CD4-positive, alpha-beta memory T cell (primary cell): Measurements from ENCODE around the gene FXR2. TPM values are rescaled to one million over a fixed set of nuclear protein-coding genes. Genes with fewer than 3 reads are reported as not detected.

ENCODE experiments used
- CTCF ChIA-PET: fragments of 350-600 bp; sonication (Branson Sonifier 250); formaldehyde crosslinking; loops from one replicate; lab custom pipeline; 2021; ENCODE audit warnings: inconsistent platforms; ENCODE audit not compliant: partially characterized antibody; lab: Charles Lee
- POLR2A ChIA-PET: fragments of 350-600 bp; sonication (Branson Sonifier 250); formaldehyde crosslinking; loops from one replicate; lab custom pipeline; 2021; ENCODE audit not compliant: partially characterized antibody; lab: Charles Lee
- DNase-seq, 5 donors: peaks; one replicate each; pipeline versions ENCODE4 v3.0.0 to v3.0.0-alpha.2; 2020 to 2022; ENCODE audit warnings: mixed read lengths in 1 of 5
- H3K27ac ChIP-seq: one replicate; pipeline ENCODE4 v1.7.0; 2013; ENCODE audit warnings: low read depth, low read length
- H3K27me3 ChIP-seq: 2 replicates; pipeline ENCODE4 v1.7.0; 2013; ENCODE audit warnings: mild to moderate bottlenecking, low read length, moderate library complexity; ENCODE audit not compliant: insufficient read depth
- H3K36me3 ChIP-seq: 2 replicates; pipeline ENCODE4 v1.7.0; 2013; ENCODE audit warnings: mild to moderate bottlenecking, low read length, moderate library complexity; ENCODE audit not compliant: insufficient read depth
- H3K4me1 ChIP-seq: 2 replicates; pipeline ENCODE4 v1.7.0; 2013; ENCODE audit warnings: mild to moderate bottlenecking, low read length, moderate library complexity; ENCODE audit not compliant: insufficient read depth
- H3K4me3 ChIP-seq, 2 donors: one replicate each; pipeline ENCODE4 v1.7.0; 2013; ENCODE audit warnings: low read length in 2 of 2, mild to moderate bottlenecking in 1 of 2
- H3K9me3 ChIP-seq, 2 donors: one replicate each; pipeline ENCODE4 v1.7.0; 2013; ENCODE audit warnings: low read length in 2 of 2, control low read depth in 1 of 2; ENCODE audit not compliant: control insufficient read depth in 1 of 2
- H3K27ac Mint-ChIP-seq, 7 donors: one replicate each; pipeline ENCODE4 v1.8.0; 2020 to 2021; ENCODE audit warnings: mixed read lengths in 7 of 7, mild to moderate bottlenecking in 6 of 7, inconsistent platforms in 3 of 7, moderate library complexity in 3 of 7
- H3K27me3 Mint-ChIP-seq, 2 donors: one replicate each; pipeline ENCODE4 v1.8.0; 2020 to 2021; ENCODE audit warnings: mixed read lengths in 2 of 2
- H3K36me3 Mint-ChIP-seq, 2 donors: one replicate each; pipeline ENCODE4 v1.8.0; 2020 to 2021; ENCODE audit warnings: mixed read lengths in 2 of 2, inconsistent platforms in 1 of 2, mild to moderate bottlenecking in 1 of 2
- H3K4me1 Mint-ChIP-seq, 4 donors: one replicate each; pipeline ENCODE4 v1.8.0; 2020 to 2021; ENCODE audit warnings: mixed read lengths in 4 of 4, mild to moderate bottlenecking in 1 of 4
- H3K4me3 Mint-ChIP-seq, 8 donors: one replicate each; pipeline ENCODE4 v1.8.0; 2020 to 2021; ENCODE audit warnings: mixed read lengths in 8 of 8, mild to moderate bottlenecking in 7 of 8, moderate library complexity in 6 of 8, inconsistent platforms in 3 of 8
- H3K9me3 Mint-ChIP-seq, 8 donors: one replicate each; pipeline ENCODE4 v1.8.0; 2020 to 2021; ENCODE audit warnings: mixed read lengths in 8 of 8, mild to moderate bottlenecking in 5 of 8, inconsistent platforms in 3 of 8, moderate library complexity in 1 of 8
- intact Hi-C: fragments of 100-400 bp; cut with micrococcal nuclease; formaldehyde crosslinking; loops from one replicate; pipeline ENCODE4 v1.15.1; 2023
- polyA plus RNA-seq, 2 donors: library from polyadenylated mRNA; unstranded; fragments of 300-500 nt; fragmentation: Illumina TruSeq; gene quantifications; one replicate each; pipeline ENCODE4 v1.2.3, GENCODE V29; 2021
- total RNA-seq, 2 experiments: library from RNA; stranded (reverse); gene quantifications; one replicate each; pipeline ENCODE4 v1.2.3, GENCODE V29; 2021

Gene FXR2
- total and polyA plus RNA-seq, 4 experiments from 2014 or later, result 9.2 to 46.6 (median 31.4) TPM

GRCh38 chr17:7575481-7575883 is 39.2 kb downstream of the FXR2 start:
- H3K4me3 Mint-ChIP-seq, result peak overlapping the region in 6 of 8 donors; percentile 24 to 99 (median 68)
- Histone ChIP-seq H3K36me3 (peaks cover 54% of the 10 kb centered on the region), H3K4me3 (no peak overlapping the region), H3K4me1 (peaks cover 65% of the 10 kb centered on the region), H3K27ac (peak overlapping the region; percentile 97), H3K9me3 (no peaks in the 10 kb centered on the region), H3K27me3 (no peaks in the 10 kb centered on the region)
- peak overlapping the region; percentile 48 to 99 (median 98) for H3K27ac Mint-ChIP-seq
- POLR2A ChIA-PET, result interaction anchor here (0.5 to 8.6 kb wide), 14 partner anchors 9 to 563 kb away, joined by 3 to 220 read pairs (median 5); partner anchors contain the start of genes FXR2, KCTD11, MPDU1 and POLR2A
- H3K9me3 Mint-ChIP-seq, result peaks cover 0 to 24% (median 0%) of the 10 kb centered on the region in 8 donors
- no peaks in the 10 kb centered on the region for H3K27me3 Mint-ChIP-seq
- peaks cover 38 to 89% (median 58%) of the 10 kb centered on the region in 4 donors for H3K4me1 Mint-ChIP-seq
- DNase-seq, result no peak
- peaks cover 60 to 84% of the 10 kb centered on the region in 2 donors for H3K36me3 Mint-ChIP-seq
- intact Hi-C loops, result no loop called here
- CTCF ChIA-PET, result interaction anchor here (0.6 to 2.9 kb wide), 6 partner anchors 9 to 111 kb away, joined by 3 to 18 read pairs (median 8); partner anchors contain the start of genes MPDU1, SENP3, SOX15 and TP53

GRCh38 chr17:7574176-7574953 is 40.3 kb downstream of the FXR2 start:
- H3K36me3 Mint-ChIP-seq, result peaks cover 67 to 87% of the 10 kb centered on the region in 2 donors

GRCh38 chr17:7573324-7574080 is 41.2 kb downstream of the FXR2 start:
- Mint-ChIP-seq H3K36me3 (peaks cover 67 to 86% of the 10 kb centered on the region in 2 donors), H3K4me3 (peak overlapping the region; percentile 94 to 100 (median 98)), H3K9me3 (peaks cover 0 to 15% (median 0%) of the 10 kb centered on the region in 8 donors), H3K27me3 (no peaks in the 10 kb centered on the region), H3K4me1 (peaks cover 29 to 70% (median 47%) of the 10 kb centered on the region in 4 donors), H3K27ac (peak overlapping the region; percentile 98 to 100 (median 99))
- DNase-seq, result peak; percentile 90 to 94 (median 92)
- Histone ChIP-seq H3K9me3 (no peaks in the 10 kb centered on the region), H3K36me3 (peaks cover 58% of the 10 kb centered on the region), H3K27me3 (no peaks in the 10 kb centered on the region), H3K4me1 (peaks cover 48% of the 10 kb centered on the region), H3K4me3 (peak overlapping the region; percentile 57 to 93), H3K27ac (peak overlapping the region; percentile 97)
- intact Hi-C loops, result loop anchor here (2.0 to 5.0 kb wide), 8 partner anchors 25 to 526 kb away; partner anchors contain the start of genes CTDNEP1, CYB5D1, EIF5A and ELP5
- POLR2A ChIA-PET, result interaction anchor here (0.6 to 8.6 kb wide), 23 partner anchors 7 to 336 kb away, joined by 3 to 220 read pairs (median 6); partner anchors contain the start of genes CD68, FXR2, GABARAP and MPDU1
- CTCF ChIA-PET, result interaction anchor here (1.0 to 4.2 kb wide), 8 partner anchors 11 to 137 kb away, joined by 3 to 30 read pairs (median 8); partner anchors contain the start of genes FXR2, MPDU1, SENP3 and SOX15

More at GRCh38 chr17:7574176-7574953, 40.3 kb downstream of the FXR2 start:
- POLR2A ChIA-PET, result interaction anchor here (0.6 to 8.6 kb wide), 22 partner anchors 11 to 562 kb away, joined by 3 to 220 read pairs (median 6); partner anchors contain the start of genes GABARAP, MPDU1, NEURL4 and POLR2A
- H3K27me3 ChIP-seq, result no peaks in the 10 kb centered on the region
- peaks cover 63% of the 10 kb centered on the region for H3K36me3 ChIP-seq
- peak overlapping the region; percentile 81 to 99 (median 99) for H3K27ac Mint-ChIP-seq
- no peaks in the 10 kb centered on the region for H3K9me3 ChIP-seq
- no peak for DNase-seq
- intact Hi-C loops, result loop anchor here (5.0 kb wide), 3 partner anchors 283 to 527 kb away; partner anchors contain the start of genes CTDNEP1, CYB5D1, ELP5 and NAA38
- H3K9me3 Mint-ChIP-seq, result peaks cover 0 to 19% (median 0%) of the 10 kb centered on the region in 8 donors
- H3K4me1 Mint-ChIP-seq, result peaks cover 33 to 77% (median 54%) of the 10 kb centered on the region in 4 donors
- CTCF ChIA-PET, result interaction anchor here (0.7 to 2.9 kb wide), 9 partner anchors 10 to 218 kb away, joined by 3 to 18 read pairs (median 5); partner anchors contain the start of genes FXR2, MPDU1, SENP3 and SOX15
- H3K27ac ChIP-seq, result peak overlapping the region; percentile 97
- H3K4me3 Mint-ChIP-seq, result peak overlapping the region; percentile 82 to 100 (median 98)
- H3K4me1 ChIP-seq, result peaks cover 56% of the 10 kb centered on the region
- H3K27me3 Mint-ChIP-seq, result no peaks in the 10 kb centered on the region
- H3K4me3 ChIP-seq, result peak overlapping the region; percentile 47 to 93

- Histone ChIP-seq H3K4me3 (peak overlapping the region; percentile 57 to 93), H3K4me1 (peaks cover 44% of the 10 kb centered on the region), H3K9me3 (no peaks in the 10 kb centered on the region), H3K27ac (peak overlapping the region; percentile 97), H3K36me3 (peaks cover 51% of the 10 kb centered on the region), H3K27me3 (no peaks in the 10 kb centered on the region)
- Mint-ChIP-seq H3K27me3 (no peaks in the 10 kb centered on the region), H3K4me1 (peaks cover 25 to 62% (median 41%) of the 10 kb centered on the region in 4 donors), H3K4me3 (peak overlapping the region; percentile 94 to 100 (median 98)), H3K27ac (peak overlapping the region; percentile 98 to 100 (median 99)), H3K36me3 (peaks cover 61 to 79% of the 10 kb centered on the region in 2 donors), H3K9me3 (peaks cover 0 to 15% (median 0%) of the 10 kb centered on the region in 8 donors)
- peak; percentile 100 for DNase-seq
- POLR2A ChIA-PET, result interaction anchor here (1.0 to 8.6 kb wide), 21 partner anchors 7 to 335 kb away, joined by 3 to 220 read pairs (median 6); partner anchors contain the start of genes CD68, FXR2, GABARAP and MPDU1
- intact Hi-C loops, result loop anchor here (1.0 to 5.0 kb wide), 14 partner anchors 11 to 525 kb away; partner anchors contain the start of genes CTDNEP1, CYB5D1, EIF5A and ELP5
- CTCF ChIA-PET, result interaction anchor here (1.0 to 4.2 kb wide), 6 partner anchors 11 to 136 kb away, joined by 3 to 30 read pairs (median 6); partner anchors contain the start of genes FXR2, MPDU1, SENP3 and TP53
Measured at GRCh38 chr17:7572588-7573323, 41.9 kb downstream of the FXR2 start.

GRCh38 chr17:7572338-7572587 is 42.4 kb downstream of the FXR2 start:
- intact Hi-C loops, result loop anchor here (1.0 to 5.0 kb wide), 14 partner anchors 11 to 525 kb away; partner anchors contain the start of genes CTDNEP1, CYB5D1, EIF5A and ELP5
- H3K4me1 Mint-ChIP-seq, result peaks cover 28 to 59% (median 39%) of the 10 kb centered on the region in 4 donors
- H3K27me3 Mint-ChIP-seq, result no peaks in the 10 kb centered on the region
- Histone ChIP-seq H3K9me3 (no peaks in the 10 kb centered on the region), H3K36me3 (peaks cover 50% of the 10 kb centered on the region), H3K4me3 (peak overlapping the region; percentile 66 to 89), H3K27ac (peak overlapping the region; percentile 87), H3K27me3 (no peaks in the 10 kb centered on the region), H3K4me1 (peaks cover 40% of the 10 kb centered on the region)
- H3K9me3 Mint-ChIP-seq, result peaks cover 0 to 15% (median 0%) of the 10 kb centered on the region in 8 donors
- peak overlapping the region; percentile 98 to 100 (median 99) for H3K27ac Mint-ChIP-seq
- peaks cover 61 to 79% of the 10 kb centered on the region in 2 donors for H3K36me3 Mint-ChIP-seq
- ChIA-PET CTCF (interaction anchor here (1.5 to 4.2 kb wide), 3 partner anchors 11 to 43 kb away, joined by 4 to 30 read pairs (median 8); partner anchors contain the start of genes FXR2 and SENP3), POLR2A (interaction anchor here (1.0 to 8.6 kb wide), 14 partner anchors 8 to 333 kb away, joined by 3 to 220 read pairs (median 8); partner anchors contain the start of genes CD68, FXR2, MPDU1 and PHF23)
- no peak for DNase-seq
- peak overlapping the region; percentile 94 to 100 (median 98) for H3K4me3 Mint-ChIP-seq
